Common myeloid progenitor, CD34-positive (primary cell): Measurements from ENCODE around the gene CKS2.
"Not testable (repeated sequence)": the region's sequence is repeated elsewhere in the genome, so short reads cannot be mapped to it uniquely, and the experiment has no call there.

Experiments used
- CTCF ChIA-PET: fragments of 350-600 bp; sonication (Branson Sonifier 250); formaldehyde crosslinking; loops from one replicate; lab custom pipeline; 2021; ENCODE audit warnings: antibody characterized with exemption; lab: Charles Lee
- POLR2A ChIA-PET: fragments of 350-600 bp; sonication (Branson Sonifier 250); formaldehyde crosslinking; loops from one replicate; lab custom pipeline; 2021; ENCODE audit warnings: antibody characterized with exemption; lab: Charles Lee
- DNase-seq, 3 donors: peaks; one replicate each; pipeline versions ENCODE4 v3.0.0 to v3.0.0-alpha.2; 2013
- H3K27ac ChIP-seq, 2 experiments: 1 replicate in 1 of 2; 2 replicates in 1 of 2; pipeline ENCODE4 v1.7.0; 2013; ENCODE audit warnings: inconsistent platforms in 2 of 2, low read length in 2 of 2, mild to moderate bottlenecking in 2 of 2, low read depth in 1 of 2, moderate library complexity in 1 of 2; ENCODE audit not compliant: severe bottlenecking in 2 of 2, insufficient read depth in 1 of 2, poor library complexity in 1 of 2
- H3K27me3 ChIP-seq, 5 experiments: replicated peaks in 2 of 5; 1 replicate in 3 of 5; 2 replicates in 2 of 5; pipeline versions ENCODE4 v1.6.1 to v1.7.0; 2013; ENCODE audit warnings: low read length in 4 of 5, mild to moderate bottlenecking in 2 of 5, moderate library complexity in 2 of 5, inconsistent platforms in 1 of 5; ENCODE audit not compliant: insufficient read depth in 5 of 5, control insufficient read depth in 4 of 5
- H3K36me3 ChIP-seq, 4 experiments: 1 replicate in 2 of 4; 2 replicates in 2 of 4; pipeline versions ENCODE4 v1.6.1 to v1.7.0; 2013; ENCODE audit warnings: low read length in 3 of 4, control low read depth in 1 of 4, mild to moderate bottlenecking in 1 of 4; ENCODE audit not compliant: control insufficient read depth in 4 of 4, insufficient read depth in 4 of 4
- H3K4me1 ChIP-seq, 4 experiments: 1 replicate in 3 of 4; 2 replicates in 1 of 4; pipeline versions ENCODE4 v1.6.1 to v1.7.1; 2013; ENCODE audit warnings: low read length in 3 of 4, mild to moderate bottlenecking in 3 of 4, control low read depth in 1 of 4, inconsistent platforms in 1 of 4, moderate library complexity in 1 of 4; ENCODE audit not compliant: control insufficient read depth in 4 of 4, insufficient read depth in 4 of 4; ENCODE audit errors: control extremely low read depth in 1 of 4
- H3K4me3 ChIP-seq, 7 experiments: 1 replicate in 4 of 7; 2 replicates in 3 of 7; pipeline versions ENCODE4 v1.5.1 to v1.7.0; 2013; ENCODE audit warnings: mild to moderate bottlenecking in 7 of 7, low read length in 6 of 7, moderate library complexity in 6 of 7, inconsistent platforms in 2 of 7, low read depth in 2 of 7, control low read depth in 1 of 7; ENCODE audit not compliant: insufficient read depth in 4 of 7, control insufficient read depth in 1 of 7; ENCODE audit errors: extremely low read depth in 1 of 7
- H3K9me3 ChIP-seq, 5 experiments: 1 replicate in 4 of 5; 2 replicates in 1 of 5; pipeline versions ENCODE4 v1.6.1 to v1.7.1; 2013; ENCODE audit warnings: low read length in 4 of 5, mild to moderate bottlenecking in 2 of 5, inconsistent platforms in 1 of 5, low read depth in 1 of 5, moderate library complexity in 1 of 5; ENCODE audit not compliant: control insufficient read depth in 4 of 5, insufficient read depth in 2 of 5; ENCODE audit errors: control extremely low read depth in 1 of 5
- WGBS: methylation state at CpG from one replicate; pipeline ENCODE4 v1.1.5; 2013; ENCODE audit not compliant: insufficient coverage; 5-methylcytosine and 5-hydroxymethylcytosine counted together

The CKS2 gene

DNA sequence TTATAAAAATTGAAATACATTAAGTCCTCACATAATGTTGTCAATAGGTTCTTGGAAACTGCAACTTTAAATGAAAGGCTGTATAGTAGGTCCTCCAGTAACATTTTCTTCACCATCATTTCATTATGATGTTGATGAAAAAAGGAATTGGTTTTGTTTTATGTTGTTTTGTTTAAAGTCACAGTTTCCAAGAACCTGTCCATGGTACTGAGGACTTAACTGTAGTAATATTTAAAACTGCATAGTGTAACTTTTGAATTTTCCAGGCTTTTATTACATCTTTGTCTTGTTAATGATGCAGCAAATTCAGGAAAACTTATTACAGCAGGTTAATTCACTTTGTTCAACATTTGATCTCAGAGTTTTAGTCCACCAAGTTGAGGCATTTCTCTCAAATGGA, 18.9 kb downstream of the CKS2 start:
- POLR2A ChIA-PET: no interaction called here
- DNase-seq: no peak
- Histone ChIP-seq H3K4me3 (no peak overlapping the region), H3K4me1 (no peaks in the 10 kb centered on the region), H3K9me3 (no peaks in the 10 kb centered on the region), H3K27me3 (no peaks in the 10 kb centered on the region), H3K36me3 (peaks cover 28 to 84% (median 59%) of the 10 kb centered on the region in 4 experiments), H3K27ac (no peak overlapping the region)
- CTCF ChIA-PET: no interaction called here

DNA sequence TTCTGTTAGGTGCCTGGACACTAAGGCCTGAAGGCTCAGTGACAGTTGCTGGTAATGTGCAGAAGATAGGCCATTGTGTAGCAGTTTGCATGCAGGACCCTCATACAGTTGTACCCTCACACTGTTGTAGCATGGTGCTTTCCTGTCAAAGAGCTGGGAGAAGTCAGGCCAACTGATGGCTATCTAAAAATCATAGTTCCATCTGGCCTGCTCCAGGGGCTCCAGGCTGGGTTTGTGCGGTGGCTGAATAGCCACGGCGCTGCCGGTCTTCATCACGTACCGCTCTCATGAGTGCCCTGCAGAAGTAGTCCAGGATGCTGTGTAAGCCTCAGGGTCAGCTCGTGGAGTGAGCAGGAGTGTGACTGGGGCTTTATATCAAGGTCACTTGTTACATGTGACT, 19.5 kb downstream of the CKS2 start:
- no peaks in the 10 kb centered on the region for H3K9me3 ChIP-seq
- H3K27ac ChIP-seq: no peak overlapping the region
- CTCF ChIA-PET: no interaction called here
- no peak for DNase-seq
- no peaks in the 10 kb centered on the region for H3K27me3 ChIP-seq
- H3K4me3 ChIP-seq: no peak overlapping the region
- 98% methylated on average over 7 of the region's 7 CpGs for WGBS
- POLR2A ChIA-PET: no interaction called here
- peaks cover 28 to 90% (median 61%) of the 10 kb centered on the region in 4 experiments for H3K36me3 ChIP-seq
- no peaks in the 10 kb centered on the region for H3K4me1 ChIP-seq

DNA sequence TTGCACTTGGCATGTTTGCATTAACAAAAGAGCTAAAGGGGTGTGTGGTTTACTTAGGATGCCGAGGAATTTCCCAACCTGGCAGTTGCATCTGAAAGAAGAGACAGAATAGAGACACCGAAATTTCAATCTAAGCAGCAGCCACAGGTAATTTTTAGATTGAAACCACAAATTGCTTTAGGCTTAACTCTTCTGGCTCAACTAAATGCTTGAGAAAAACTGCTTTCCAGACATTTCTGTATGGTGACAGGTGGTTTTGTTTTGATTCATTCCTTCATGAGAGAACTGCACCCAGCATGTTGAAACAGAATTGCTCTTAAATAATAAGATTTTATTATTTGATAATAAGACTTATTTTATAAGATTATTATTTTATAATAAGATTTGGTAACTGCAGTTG, 28.8 kb downstream of the CKS2 start:
- H3K9me3 ChIP-seq: no peaks in the 10 kb centered on the region
- ChIA-PET POLR2A (no interaction called here), CTCF (interaction anchor here (1.4 kb wide), 1 partner anchor 15 kb away, joined by 3 read pairs; no protein-coding TSS in a partner anchor)
- no peaks in the 10 kb centered on the region for H3K4me1 ChIP-seq
- H3K27ac ChIP-seq: no peak overlapping the region
- H3K36me3 ChIP-seq: peaks cover 33 to 89% (median 66%) of the 10 kb centered on the region in 4 experiments
- H3K27me3 ChIP-seq: no peaks in the 10 kb centered on the region
- WGBS: 100% methylated on average over 1 of the region's 2 CpGs
- DNase-seq: no peak
- no peak overlapping the region for H3K4me3 ChIP-seq

DNA sequence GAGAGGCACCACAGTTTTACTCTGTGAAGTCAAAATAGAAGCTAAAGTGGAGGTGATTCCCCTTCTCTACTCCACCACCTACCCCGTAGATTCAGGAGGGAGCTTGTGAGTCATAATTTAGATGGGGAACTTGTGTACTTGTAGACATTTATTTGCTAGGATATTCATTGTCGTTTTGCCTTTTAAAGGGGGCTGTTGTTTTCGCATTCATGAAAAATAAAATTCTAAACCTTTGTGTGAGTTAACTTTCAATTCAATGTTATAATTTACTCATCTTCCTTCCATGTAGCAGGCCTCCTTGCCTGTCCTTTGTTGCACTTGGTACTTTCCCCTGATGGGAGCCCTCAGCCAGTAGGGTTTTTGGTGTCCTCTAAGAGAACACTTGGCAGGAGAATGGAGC, 29.3 kb downstream of the CKS2 start:
- CTCF ChIA-PET: interaction anchor here (1.4 kb wide), 1 partner anchor 15 kb away, joined by 3 read pairs; no protein-coding TSS in a partner anchor
- Histone ChIP-seq H3K27ac (no peak overlapping the region), H3K9me3 (no peaks in the 10 kb centered on the region), H3K36me3 (peaks cover 29 to 89% (median 67%) of the 10 kb centered on the region in 4 experiments), H3K4me1 (no peaks in the 10 kb centered on the region), H3K27me3 (no peaks in the 10 kb centered on the region), H3K4me3 (no peak overlapping the region)
- WGBS: no CpG with 5 or more reads among the region's 3 CpGs
- POLR2A ChIA-PET: no interaction called here
- no peak for DNase-seq

DNA sequence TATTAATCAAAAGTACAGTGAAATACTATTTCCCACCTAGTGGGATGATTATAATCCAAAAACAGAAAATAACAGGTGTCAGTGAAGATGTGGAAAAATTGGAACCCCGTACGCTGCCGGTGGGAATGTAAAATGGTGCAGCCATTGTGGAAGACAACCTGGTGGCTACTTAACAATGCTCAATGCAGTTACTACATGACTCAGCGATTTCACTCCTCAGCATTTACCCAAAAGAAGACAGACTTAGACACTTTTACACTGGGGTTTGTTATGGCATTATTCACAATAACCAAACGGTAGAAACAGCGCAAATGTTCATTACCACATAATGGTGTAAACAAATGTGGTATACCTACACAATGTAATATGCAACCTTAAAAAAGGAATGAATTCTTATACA, 31.2 kb downstream of the CKS2 start:
- ChIA-PET CTCF (interaction anchor here (0.9 kb wide), 1 partner anchor 9 kb away, joined by 4 read pairs; no protein-coding TSS in a partner anchor), POLR2A (no interaction called here)
- 95% methylated on average over 4 of the region's 6 CpGs for WGBS
- Histone ChIP-seq H3K27me3 (no peaks in the 10 kb centered on the region), H3K4me3 (no peak overlapping the region), H3K4me1 (no peaks in the 10 kb centered on the region), H3K27ac (no peak overlapping the region), H3K9me3 (no peaks in the 10 kb centered on the region), H3K36me3 (peaks cover 36 to 93% (median 71%) of the 10 kb centered on the region in 4 experiments)
- peak in 2 of 3 donors; percentile 25 to 39 for DNase-seq

DNA sequence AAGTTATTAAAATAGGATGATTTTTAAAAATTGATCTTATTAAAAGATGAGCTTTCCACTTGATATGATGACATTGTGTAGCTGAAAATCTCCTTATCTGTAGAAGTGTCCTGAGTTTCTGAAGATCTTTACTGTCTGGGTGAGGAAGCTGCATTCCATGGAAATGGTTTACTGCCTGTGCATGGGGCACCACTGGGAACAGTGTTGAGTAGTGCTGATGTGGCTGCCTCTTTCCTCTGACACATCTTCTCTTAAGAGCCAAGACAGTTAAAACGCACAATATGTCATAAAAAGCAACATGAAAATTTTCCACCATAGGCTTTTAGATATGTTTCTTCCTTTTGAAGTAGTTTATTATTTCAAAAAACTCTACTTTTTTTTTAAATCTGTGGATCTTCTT, 32.0 kb downstream of the CKS2 start:
- H3K36me3 ChIP-seq: peaks cover 38 to 95% (median 67%) of the 10 kb centered on the region in 4 experiments
- ChIA-PET POLR2A (no interaction called here), CTCF (interaction anchor here (0.7 kb wide), 1 partner anchor 254 kb away, joined by 3 read pairs; no protein-coding TSS in a partner anchor)
- no peaks in the 10 kb centered on the region for H3K27me3 ChIP-seq
- H3K4me3 ChIP-seq: no peak overlapping the region
- no peak overlapping the region for H3K27ac ChIP-seq
- no peaks in the 10 kb centered on the region for H3K4me1 ChIP-seq
- H3K9me3 ChIP-seq: no peaks in the 10 kb centered on the region
- WGBS: no CpG with 5 or more reads among the region's 1 CpG
- no peak for DNase-seq

DNA sequence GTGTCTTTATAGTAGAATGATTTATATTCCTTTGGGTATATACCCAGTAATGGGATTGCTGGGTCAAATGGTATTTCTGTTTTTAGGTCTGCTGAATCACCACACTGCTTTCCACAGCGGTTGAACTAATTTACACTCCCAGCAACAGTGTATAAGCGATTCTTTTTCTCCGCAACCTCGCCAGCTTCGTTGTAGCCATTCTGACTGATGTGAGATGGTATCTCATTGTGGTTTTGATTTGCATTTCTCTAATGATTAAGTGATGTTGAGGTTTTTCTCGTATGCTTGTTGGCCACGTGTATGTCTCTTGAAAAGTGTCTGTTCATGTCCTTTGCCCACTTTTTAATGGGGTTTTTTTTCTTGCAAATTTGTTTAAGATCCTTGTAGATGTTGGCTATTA, 32.8 kb downstream of the CKS2 start:
- H3K9me3 ChIP-seq, POLR2A ChIA-PET, H3K4me1 ChIP-seq, DNase-seq, H3K27me3 ChIP-seq, H3K4me3 ChIP-seq, CTCF ChIA-PET, H3K27ac ChIP-seq: not testable (repeated sequence)
- 96% methylated on average over 4 of the region's 7 CpGs for WGBS
- peaks cover 38 to 98% (median 70%) of the 10 kb centered on the region in 4 experiments for H3K36me3 ChIP-seq
